ENCODE data around the gene KCNC2.
A peak's percentile ranks its signal among the peaks of the same experiment; 100 is the strongest.

KCNC2 gene

GRCh38 chr12:75081305-75081704 lies 128.3 kb downstream of the KCNC2 start:
- H3K27ac ChIP-seq, result no peak overlapping the region
- DNase-seq (ENCODE audit: low read depth, low spot score), result no peak

- no peak overlapping the region for H3K27ac ChIP-seq
- DNase-seq (ENCODE audit: low read depth, low spot score), result no peak
These were observed 129.1 kb downstream of the KCNC2 start for GRCh38 chr12:75080582-75080981.

- no peak for DNase-seq (ENCODE audit: low read depth, low spot score)
- H3K27ac ChIP-seq, result no peak overlapping the region
These were observed 144.2 kb downstream of the KCNC2 start for GRCh38 chr12:75065482-75065881.

GRCh38 chr12:75062691-75063090 lies 146.9 kb downstream of the KCNC2 start:
- DNase-seq (ENCODE audit: low read depth, low spot score), result no peak
- no peak overlapping the region for H3K27ac ChIP-seq

GRCh38 chr12:75058228-75058627 lies 151.4 kb downstream of the KCNC2 start:
- H3K27ac ChIP-seq, result no peak overlapping the region
- DNase-seq (ENCODE audit: low read depth, low spot score), result no peak

- no peak for DNase-seq (ENCODE audit: low read depth, low spot score)
- H3K27ac ChIP-seq, result no peak overlapping the region
These were observed 160.9 kb downstream of the KCNC2 start for GRCh38 chr12:75048767-75049166.

GRCh38 chr12:75047885-75048525 lies 161.6 kb downstream of the KCNC2 start:
- no peak for DNase-seq (ENCODE audit: low read depth, low spot score)

GRCh38 chr12:75042125-75042524 lies 167.5 kb downstream of the KCNC2 start:
- H3K27ac ChIP-seq, result no peak overlapping the region
- DNase-seq (ENCODE audit: low read depth, low spot score), result no peak

More at GRCh38 chr12:75047885-75048525, 161.6 kb downstream of the KCNC2 start:
- H3K27ac ChIP-seq, result no peak overlapping the region

- no peak overlapping the region for H3K27ac ChIP-seq
These were observed 168.2 kb downstream of the KCNC2 start for GRCh38 chr12:75041472-75041871.

GRCh38 chr12:75020068-75020557 lies 189.5 kb downstream of the KCNC2 start:
- no peak for DNase-seq (ENCODE audit: low read depth, low spot score)
- H3K27ac ChIP-seq, result no peak overlapping the region

More at GRCh38 chr12:75041472-75041871, 168.2 kb downstream of the KCNC2 start:
- no peak for DNase-seq (ENCODE audit: low read depth, low spot score)

GRCh38 chr12:75011120-75011519 lies 198.5 kb downstream of the KCNC2 start:
- peak; percentile 8 for DNase-seq (ENCODE audit: low read depth, low spot score)

GRCh38 chr12:75007133-75007532 lies 202.5 kb downstream of the KCNC2 start:
- H3K27ac ChIP-seq, result no peak overlapping the region
- no peak for DNase-seq (ENCODE audit: low read depth, low spot score)

More at GRCh38 chr12:75011120-75011519, 198.5 kb downstream of the KCNC2 start:
- no peak overlapping the region for H3K27ac ChIP-seq

GRCh38 chr12:75000120-75000519 lies 209.5 kb downstream of the KCNC2 start:
- DNase-seq (ENCODE audit: low read depth, low spot score), result no peak
- H3K27ac ChIP-seq, result no peak overlapping the region

- DNase-seq (ENCODE audit: low read depth, low spot score), result no peak
- no peak overlapping the region for H3K27ac ChIP-seq
These were observed 210.2 kb downstream of the KCNC2 start for GRCh38 chr12:74999474-74999873.
